ENCODE measurements around the gene INPP4A.

Gene INPP4A

GRCh38 chr2:98604547-98604946, 159.9 kb downstream of the INPP4A start:
- DNase-seq = no peak

- DNase-seq = no peak
These were observed 160.4 kb downstream of the INPP4A start for GRCh38 chr2:98605076-98605475.

GRCh38 chr2:98606431-98606830, 161.8 kb downstream of the INPP4A start:
- no peak for DNase-seq

- DNase-seq = no peak
These were observed 162.4 kb downstream of the INPP4A start for GRCh38 chr2:98607104-98607503.

- DNase-seq = peak; percentile 43
These were observed 163.1 kb downstream of the INPP4A start for GRCh38 chr2:98607741-98608115.

- DNase-seq = peak; percentile 87
These were observed 163.7 kb downstream of the INPP4A start, which contains the start of the genes COA5 and UNC50 for GRCh38 chr2:98608116-98608961. Gene COA5 (minus strand): TSS chr2:98608512. CDS start chr2:98608405, 107 bp downstream. Gene UNC50 (plus strand): TSS chr2:98608589. CDS start chr2:98609760, 1,171 bp downstream.

- peak; percentile 24 for DNase-seq
These were observed 164.4 kb downstream of the INPP4A start for GRCh38 chr2:98608962-98609604.

- no peak for DNase-seq
These were observed 169.5 kb downstream of the INPP4A start for GRCh38 chr2:98614024-98614739.

- no peak for DNase-seq
These were observed 170.8 kb downstream of the INPP4A start for GRCh38 chr2:98615481-98615880.

- no peak for DNase-seq
These were observed 172.5 kb downstream of the INPP4A start for GRCh38 chr2:98617149-98617548.

- no peak for DNase-seq
These were observed 179.0 kb downstream of the INPP4A start for GRCh38 chr2:98623657-98624056.

GRCh38 chr2:98632351-98632750, 187.7 kb downstream of the INPP4A start:
- DNase-seq = no peak

- peak; percentile 27 for DNase-seq
These were observed 189.9 kb downstream of the INPP4A start for GRCh38 chr2:98634406-98635092.

GRCh38 chr2:98637401-98638147, 192.9 kb downstream of the INPP4A start:
- no peak for DNase-seq

GRCh38 chr2:98643496-98644100, 198.9 kb downstream of the INPP4A start:
- DNase-seq = no peak

All from hematopoietic multipotent progenitor cell treated with erythropoietin and hydrocortisone succinate and interleukin-3 and kit ligand, for 8 days (in vitro differentiated cells).